HEK293 (cell line): Measurements from ENCODE around the gene WASF2.

Source experiments
- GFI1B ChIP-seq: fragments of 450-650 bp; formaldehyde crosslinking; IDR thresholded peaks from 2 replicates; pipeline ENCODE4 v1.5.1; 2016; ENCODE audit warnings: missing biosample characterization, missing genetic modification characterization
- GLIS2 ChIP-seq: fragments of 450-650 bp; formaldehyde crosslinking; IDR thresholded peaks from 2 replicates; pipeline ENCODE4 v1.5.1; 2016; ENCODE audit warnings: missing biosample characterization, missing genetic modification characterization
- IKZF3 ChIP-seq: fragments of 450-650 bp; IDR thresholded peaks from 2 replicates; pipeline ENCODE4 v1.5.0; 2018; ENCODE audit warnings: missing biosample characterization, mild to moderate bottlenecking, missing genetic modification characterization, moderate library complexity
- OSR2 ChIP-seq: fragments of 450-650 bp; formaldehyde crosslinking; IDR thresholded peaks from 2 replicates; pipeline ENCODE4 v1.5.1; 2016; ENCODE audit warnings: missing biosample characterization, missing genetic modification characterization
- PRDM6 ChIP-seq: fragments of 450-650 bp; formaldehyde crosslinking; IDR thresholded peaks from 2 replicates; pipeline ENCODE4 v1.5.1; 2017; ENCODE audit warnings: missing biosample characterization, missing genetic modification characterization
- SCRT1 ChIP-seq: fragments of 450-650 bp; formaldehyde crosslinking; IDR thresholded peaks from 2 replicates; pipeline ENCODE4 v1.5.1; 2016; ENCODE audit warnings: missing biosample characterization, missing genetic modification characterization, borderline replicate concordance
- SCRT2 ChIP-seq: fragments of 450-650 bp; formaldehyde crosslinking; IDR thresholded peaks from 2 replicates; pipeline ENCODE4 v1.5.1; 2016; ENCODE audit warnings: missing biosample characterization, missing genetic modification characterization
- ZBTB10 ChIP-seq: fragments of 450-650 bp; formaldehyde crosslinking; IDR thresholded peaks from 2 replicates; pipeline ENCODE4 v1.5.1; 2016; ENCODE audit warnings: missing biosample characterization, missing genetic modification characterization
- ZBTB6 ChIP-seq: fragments of 450-650 bp; formaldehyde crosslinking; IDR thresholded peaks from 2 replicates; pipeline ENCODE4 v1.5.1; 2017; ENCODE audit warnings: missing biosample characterization, missing genetic modification characterization
- ZFP37 ChIP-seq: fragments of 450-650 bp; formaldehyde crosslinking; IDR thresholded peaks from 2 replicates; pipeline ENCODE4 v1.5.1; 2016; ENCODE audit warnings: missing biosample characterization, missing genetic modification characterization
- ZFP41 ChIP-seq: fragments of 450-650 bp; formaldehyde crosslinking; IDR thresholded peaks from 2 replicates; pipeline ENCODE4 v1.5.1; 2016; ENCODE audit warnings: missing biosample characterization, missing genetic modification characterization, borderline replicate concordance
- ZNF148 ChIP-seq: fragments of 450-650 bp; formaldehyde crosslinking; IDR thresholded peaks from 2 replicates; pipeline ENCODE4 v1.5.0; 2017; ENCODE audit warnings: missing biosample characterization, missing genetic modification characterization, borderline replicate concordance
- ZNF18 ChIP-seq: fragments of 450-650 bp; formaldehyde crosslinking; IDR thresholded peaks from 2 replicates; pipeline ENCODE4 v1.5.1; 2016; ENCODE audit warnings: missing biosample characterization, missing genetic modification characterization
- ZNF266 ChIP-seq: fragments of 450-650 bp; formaldehyde crosslinking; IDR thresholded peaks from 2 replicates; pipeline ENCODE4 v1.5.1; 2016; ENCODE audit warnings: missing biosample characterization, missing genetic modification characterization, low read depth
- ZNF292 ChIP-seq: fragments of 450-650 bp; formaldehyde crosslinking; IDR thresholded peaks from 2 replicates; pipeline ENCODE4 v1.5.1; 2016; ENCODE audit warnings: low read depth, missing biosample characterization, missing genetic modification characterization, borderline replicate concordance
- ZNF311 ChIP-seq: fragments of 450-650 bp; formaldehyde crosslinking; IDR thresholded peaks from 2 replicates; pipeline ENCODE4 v1.5.1; 2017; ENCODE audit warnings: missing biosample characterization, missing genetic modification characterization, borderline replicate concordance
- ZNF350 ChIP-seq: fragments of 450-650 bp; formaldehyde crosslinking; IDR thresholded peaks from 2 replicates; pipeline ENCODE4 v1.5.0; 2017; ENCODE audit warnings: missing biosample characterization, mild to moderate bottlenecking, missing genetic modification characterization
- ZNF354C ChIP-seq: fragments of 450-650 bp; formaldehyde crosslinking; IDR thresholded peaks from 2 replicates; pipeline ENCODE4 v1.5.1; 2016; ENCODE audit warnings: missing biosample characterization, missing genetic modification characterization, low read depth, borderline replicate concordance
- ZNF37A ChIP-seq: fragments of 450-650 bp; IDR thresholded peaks from 2 replicates; pipeline ENCODE4 v1.5.1; 2018; ENCODE audit warnings: missing biosample characterization, missing genetic modification characterization
- ZNF391 ChIP-seq: fragments of 450-650 bp; formaldehyde crosslinking; IDR thresholded peaks from 2 replicates; pipeline ENCODE4 v1.5.1; 2016; ENCODE audit warnings: low read depth, missing biosample characterization, missing genetic modification characterization, borderline replicate concordance
- ZNF473 ChIP-seq: fragments of 450-650 bp; formaldehyde crosslinking; IDR thresholded peaks from 2 replicates; pipeline ENCODE4 v1.5.1; 2017; ENCODE audit warnings: missing biosample characterization, missing genetic modification characterization
- ZNF48 ChIP-seq: fragments of 450-650 bp; formaldehyde crosslinking; IDR thresholded peaks from 2 replicates; pipeline ENCODE4 v1.5.1; 2016; ENCODE audit warnings: missing biosample characterization, missing genetic modification characterization
- ZNF501 ChIP-seq: fragments of 450-650 bp; formaldehyde crosslinking; IDR thresholded peaks from 2 replicates; pipeline ENCODE4 v1.5.1; 2016; ENCODE audit warnings: missing biosample characterization, missing genetic modification characterization
- ZNF530 ChIP-seq: fragments of 450-650 bp; formaldehyde crosslinking; IDR thresholded peaks from 2 replicates; pipeline ENCODE4 v1.5.1; 2016; ENCODE audit warnings: low read depth, missing biosample characterization, missing genetic modification characterization
- ZNF585B ChIP-seq: fragments of 450-650 bp; formaldehyde crosslinking; IDR thresholded peaks from 2 replicates; pipeline ENCODE4 v1.5.1; 2016; ENCODE audit warnings: missing biosample characterization, missing genetic modification characterization
- ZNF629 ChIP-seq: fragments of 450-650 bp; formaldehyde crosslinking; IDR thresholded peaks from 2 replicates; pipeline ENCODE4 v1.5.1; 2017; ENCODE audit warnings: missing biosample characterization, missing genetic modification characterization
- ZNF658 ChIP-seq: fragments of 450-650 bp; formaldehyde crosslinking; IDR thresholded peaks from 2 replicates; pipeline ENCODE4; 2016; ENCODE audit warnings: missing biosample characterization, missing genetic modification characterization
- ZNF707 ChIP-seq: fragments of 450-650 bp; formaldehyde crosslinking; IDR thresholded peaks from 2 replicates; pipeline ENCODE4 v1.5.1; 2016; ENCODE audit warnings: missing biosample characterization, missing genetic modification characterization
- ZNF792 ChIP-seq: fragments of 450-650 bp; formaldehyde crosslinking; IDR thresholded peaks from 2 replicates; pipeline ENCODE4 v1.5.1; 2016; ENCODE audit warnings: missing biosample characterization, missing genetic modification characterization
- ZSCAN4 ChIP-seq: fragments of 450-650 bp; formaldehyde crosslinking; IDR thresholded peaks from 2 replicates; pipeline ENCODE4 v1.5.1; 2017; ENCODE audit warnings: missing biosample characterization, missing genetic modification characterization

WASF2 gene

GRCh38 chr1:27357281-27358037 lies 132.5 kb downstream of the WASF2 start (continued):
- TF ChIP-seq ZNF629 (tag by site-specific recombination) (no peak), ZNF473 (no peak), ZNF530 (tag by site-specific recombination) (no peak), ZFP41 (no peak), ZFP37 (no peak), ZBTB6 (tag by site-specific recombination) (no peak), GFI1B (no peak), ZNF48 (tag by site-specific recombination) (no peak), OSR2 (tag by site-specific recombination) (peak; percentile 49; the same call in 1 of the 2 replicates), SCRT2 (peak; percentile 100), ZNF707 (tag by site-specific recombination) (no peak), ZNF792 (tag by site-specific recombination) (no peak), ZBTB10 (tag by site-specific recombination) (no peak), ZNF391 (tag by site-specific recombination) (no peak), ZNF37A (tag by site-specific recombination) (no peak), ZNF585B (tag by site-specific recombination) (no peak), ZSCAN4 (no peak), ZNF350 (tag by site-specific recombination) (no peak), ZNF658 (tag by site-specific recombination) (no peak), ZNF354C (tag by site-specific recombination) (no peak), ZNF148 (no peak), GLIS2 (tag by site-specific recombination) (no peak), ZNF501 (no peak), ZNF311 (no peak), ZNF18 (tag by site-specific recombination) (no peak), ZNF266 (tag by site-specific recombination) (no peak), ZNF292 (tag by site-specific recombination) (no peak), IKZF3 (tag by site-specific recombination) (no peak), PRDM6 (tag by site-specific recombination) (no peak), SCRT1 (tag by site-specific recombination) (peak; percentile 100)
